ENCODE measurements around the gene RBM10. TPM values are rescaled to one million over a fixed set of nuclear protein-coding genes. Genes with fewer than 3 reads are reported as not detected.

The RBM10 gene
- total RNA-seq, 1 experiment from 2014 or later = 41.0 TPM

- peak within 1 kb of the TSS; percentile 88 for H3K4me3 Mint-ChIP-seq (ENCODE audit: unreplicated experiment)
- POLR2A ChIA-PET = interaction anchor here (0.5 to 1.5 kb wide), 12 partner anchors 15 to 323 kb away, joined by 3 to 35 read pairs (median 5); partner anchors contain the start of genes CDK16, NDUFB11 and RBM10
- peak within 1 kb of the TSS; percentile 99 for H3K27ac Mint-ChIP-seq (ENCODE audit: unreplicated experiment)
These were observed 87.8 kb downstream of the RBM10 start, which contains the start of gene USP11 for GRCh38 chrX:47232803-47233332. Gene USP11, plus strand, starts transcription at chrX:47233009. Its CDS starts 35 bp downstream, at chrX:47233044.

GRCh38 chrX:47233333-47234113 lies 88.5 kb downstream of the RBM10 start:
- peak overlapping the region; percentile 88 for H3K4me3 Mint-ChIP-seq (ENCODE audit: unreplicated experiment)
- peaks cover 14% of the 10 kb centered on the region for H3K4me1 Mint-ChIP-seq (ENCODE audit: low read depth, unreplicated experiment)
- DNase-seq = peak; percentile 93 to 96
- H3K27me3 Mint-ChIP-seq (ENCODE audit: insufficient read depth, unreplicated experiment) = no peaks in the 10 kb centered on the region
- H3K27me3 ChIP-seq (replicated peaks; ENCODE audit: control insufficient read depth, insufficient read depth, low read length) = no peaks in the 10 kb centered on the region
- peaks cover 33% of the 10 kb centered on the region for H3K36me3 Mint-ChIP-seq (ENCODE audit: insufficient read depth, unreplicated experiment)
- H3K36me3 ChIP-seq (ENCODE audit: control insufficient read depth, insufficient read depth, low read length) = no peaks in the 10 kb centered on the region; the same call in 1 of the 2 replicates
- intact Hi-C loops (cut with micrococcal nuclease; ENCODE audit: unreplicated experiment) = loop anchor here (1.0 to 2.0 kb wide), 2 partner anchors 15 to 79 kb away; partner anchors contain the start of gene CDK16
- peak overlapping the region; percentile 73 for H3K4me3 ChIP-seq (ENCODE audit: low read depth, low read length)
- H3K9me3 Mint-ChIP-seq (ENCODE audit: unreplicated experiment) = no peaks in the 10 kb centered on the region
- H3K4me1 ChIP-seq = no peaks in the 10 kb centered on the region
- peak overlapping the region; percentile 99 for H3K27ac Mint-ChIP-seq (ENCODE audit: unreplicated experiment)
- ChIA-PET POLR2A (interaction anchor here (0.5 to 1.5 kb wide), 12 partner anchors 15 to 322 kb away, joined by 3 to 35 read pairs (median 5); partner anchors contain the start of genes CDK16, NDUFB11 and RBM10), CTCF (interaction anchor here (1.1 kb wide), 1 partner anchor 79 kb away, joined by 7 read pairs; no protein-coding TSS in a partner anchor)
- TF ChIP-seq CTCF (IDR thresholded peaks at IDR 0.05; ENCODE audit: insufficient read depth in 1 of 2, low read depth in 1 of 2, low read length in 1 of 2, severe bottlenecking in 1 of 2, unreplicated experiment in 1 of 2) = no peak
- no peaks in the 10 kb centered on the region for H3K9me3 ChIP-seq
- BruUV-seq (replicated peaks) = no TSS peak

More at GRCh38 chrX:47232803-47233332, 87.8 kb downstream of the RBM10 start, which contains the start of gene USP11:
- BruUV-seq (replicated peaks) = no TSS peak
- Mint-ChIP-seq H3K36me3 (ENCODE audit: insufficient read depth, unreplicated experiment) (peaks cover 40% of the 10 kb centered on the region), H3K9me3 (ENCODE audit: unreplicated experiment) (no peaks in the 10 kb centered on the region), H3K4me1 (ENCODE audit: low read depth, unreplicated experiment) (peaks cover 14% of the 10 kb centered on the region), H3K27me3 (ENCODE audit: insufficient read depth, unreplicated experiment) (no peaks in the 10 kb centered on the region)
- H3K36me3 ChIP-seq (ENCODE audit: control insufficient read depth, insufficient read depth, low read length) = no peaks in the 10 kb centered on the region; the same call in 1 of the 2 replicates
- no peaks in the 10 kb centered on the region for H3K4me1 ChIP-seq
- CTCF ChIA-PET = interaction anchor here (1.1 kb wide), 1 partner anchor 80 kb away, joined by 7 read pairs; no protein-coding TSS in a partner anchor
- intact Hi-C loops (cut with micrococcal nuclease; ENCODE audit: unreplicated experiment) = loop anchor here (1.0 to 2.0 kb wide), 2 partner anchors 14 to 79 kb away; partner anchors contain the start of gene CDK16
- DNase-seq = peak; percentile 47 to 62
- TF ChIP-seq CTCF (IDR thresholded peaks at IDR 0.05; ENCODE audit: insufficient read depth in 1 of 2, low read depth in 1 of 2, low read length in 1 of 2, severe bottlenecking in 1 of 2, unreplicated experiment in 1 of 2) = no peak
- H3K27me3 ChIP-seq (replicated peaks; ENCODE audit: control insufficient read depth, insufficient read depth, low read length) = no peaks in the 10 kb centered on the region
- no peaks in the 10 kb centered on the region for H3K9me3 ChIP-seq
- H3K4me3 ChIP-seq (ENCODE audit: low read depth, low read length) = peak within 1 kb of the TSS; percentile 73

GRCh38 chrX:47234583-47234982 lies 89.6 kb downstream of the RBM10 start:
- TF ChIP-seq CTCF (IDR thresholded peaks at IDR 0.05; ENCODE audit: insufficient read depth in 1 of 2, low read depth in 1 of 2, low read length in 1 of 2, severe bottlenecking in 1 of 2, unreplicated experiment in 1 of 2) = no peak
- Mint-ChIP-seq H3K4me3 (ENCODE audit: unreplicated experiment) (no peak overlapping the region), H3K4me1 (ENCODE audit: low read depth, unreplicated experiment) (peaks cover 14% of the 10 kb centered on the region), H3K27ac (ENCODE audit: unreplicated experiment) (peak overlapping the region; percentile 99), H3K36me3 (ENCODE audit: insufficient read depth, unreplicated experiment) (peaks cover 31% of the 10 kb centered on the region), H3K27me3 (ENCODE audit: insufficient read depth, unreplicated experiment) (no peaks in the 10 kb centered on the region), H3K9me3 (ENCODE audit: unreplicated experiment) (no peaks in the 10 kb centered on the region)
- H3K36me3 ChIP-seq (ENCODE audit: control insufficient read depth, insufficient read depth, low read length) = no peaks in the 10 kb centered on the region
- H3K4me3 ChIP-seq (ENCODE audit: low read depth, low read length) = no peak overlapping the region; the same call in 1 of the 2 replicates
- no peaks in the 10 kb centered on the region for H3K4me1 ChIP-seq
- BruUV-seq (replicated peaks) = no TSS peak
- ChIA-PET CTCF (no interaction called here), POLR2A (no interaction called here)
- H3K27me3 ChIP-seq (replicated peaks; ENCODE audit: control insufficient read depth, insufficient read depth, low read length) = no peaks in the 10 kb centered on the region
- DNase-seq = no peak
- no peaks in the 10 kb centered on the region for H3K9me3 ChIP-seq
- intact Hi-C loops (cut with micrococcal nuclease; ENCODE audit: unreplicated experiment) = no loop called here
